Kidney (tissue), 22 donors: ENCODE measurements around the gene PITX1. TPM values are rescaled to one million over a fixed set of nuclear protein-coding genes. Genes with fewer than 3 reads are reported as not detected.
"Not testable (repeated sequence)": the region's sequence is repeated elsewhere in the genome, so short reads cannot be mapped to it uniquely, and the experiment has no call there.

ENCODE experiments used
- DNase-seq, 5 donors: peaks; one replicate each; pipeline ENCODE4 v3.0.0-alpha.2; 2013 to 2020
- FAIRE-seq: peaks from 2 replicates; lab custom pipeline; 2012; peaks lifted over from hg19 to GRCh38; lab: Jason Lieb, UNC
- H3K27ac ChIP-seq, 2 donors: one replicate each; pipeline ENCODE4 v1.7.0; 2013; ENCODE audit warnings: low read depth in 2 of 2, low read length in 2 of 2, inconsistent platforms in 1 of 2
- H3K27me3 ChIP-seq: one replicate; pipeline ENCODE4 v1.7.1; 2013; ENCODE audit warnings: low read length, inconsistent platforms; ENCODE audit not compliant: control insufficient read depth, insufficient read depth
- H3K36me3 ChIP-seq, 3 donors: one replicate each; pipeline versions ENCODE4 v1.7.0 to v1.7.1; 2013; ENCODE audit warnings: low read length in 3 of 3, control low read depth in 1 of 3, inconsistent platforms in 1 of 3; ENCODE audit not compliant: insufficient read depth in 3 of 3, control insufficient read depth in 2 of 3
- H3K4me1 ChIP-seq, 3 donors: one replicate each; pipeline versions ENCODE4 v1.7.0 to v1.7.1; 2013; ENCODE audit warnings: low read length in 3 of 3, inconsistent platforms in 1 of 3, low read depth in 1 of 3; ENCODE audit not compliant: control insufficient read depth in 2 of 3, insufficient read depth in 2 of 3
- H3K4me3 ChIP-seq, 3 donors: one replicate each; pipeline versions ENCODE4 v1.7.0 to v1.8.1; 2013; ENCODE audit warnings: low read length in 3 of 3, control low read depth in 1 of 3, inconsistent platforms in 1 of 3
- H3K9ac ChIP-seq, 3 donors: one replicate each; pipeline versions ENCODE4 v1.7.0 to v1.7.1; 2013; ENCODE audit warnings: low read length in 3 of 3, control low read depth in 1 of 3, inconsistent platforms in 1 of 3
- H3K9me3 ChIP-seq, 3 donors: one replicate each; pipeline versions ENCODE4 v1.7.0 to v1.7.1; 2013; ENCODE audit warnings: low read length in 3 of 3, control low read depth in 1 of 3, inconsistent platforms in 1 of 3; ENCODE audit not compliant: control insufficient read depth in 2 of 3, insufficient read depth in 1 of 3
- intact Hi-C: fragments of 100-400 bp; cut with DNase I; formaldehyde crosslinking; loops from one replicate; pipeline ENCODE4 v1.11.1; 2022
- long read RNA-seq, 10 donors: library from polyadenylated mRNA in 1 of 10; unstranded in 1 of 10; transcript quantifications; one replicate each; pipeline ENCODE4 v2.0.0 and lab custom pipeline, GENCODE V29; 2021 to 2026
- polyA plus RNA-seq: library from polyadenylated mRNA; stranded (reverse); fragments of 350-450 nt; fragmentation: Illumina TruSeq; extraction: RNeasy Lipid Tissue Mini Kit (QIAGEN cat#74804); gene quantifications from one replicate; pipeline ENCODE4 v1.2.3, GENCODE V29; 2014; ENCODE audit warnings: low read depth, low replicate concordance; ENCODE audit not compliant: insufficient read depth
- total RNA-seq: library from RNA; stranded (reverse); fragmentation: NEBNext Ultra II Directional; extraction: Animal tissue kit (Norgen Biotek cat#: 25700); gene quantifications from one replicate; pipeline ENCODE4 v1.2.1, GENCODE V29; 2021
- TF ChIP-seq, protein P1 (sequence below): IDR thresholded peaks from 3 replicates; pipeline ENCODE4 v1.5.1; 2012; ENCODE audit warnings: mild to moderate bottlenecking, moderate library complexity, borderline replicate concordance; ENCODE audit not compliant: insufficient read depth; ENCODE audit errors: extremely low read depth
- donor health status: control.
- donor health status: control.
- donor health status: control.
- donor health status: control.
- donor health status: control.
- donor health status: DM: yes; HTN: yes; CAD: no.
- donor health status: Normal renal cell carcinoma (clear cell type).

The PITX1 gene
- not detected for total RNA-seq
- not detected for polyA plus RNA-seq
- long read RNA-seq, donor 1: 0 reads
- long read RNA-seq, donor 2: 0 reads
- long read RNA-seq, donor 3: 0 reads
- long read RNA-seq, donor 4: 0 reads
- long read RNA-seq, donor 5: 0 reads
- long read RNA-seq, donor 6: 0 reads
- long read RNA-seq, donor 7, partial matches to known transcripts: 0 of 1 reads
- long read RNA-seq, donor 7, other reads (novel, unspliced or antisense): 0 of 1 reads
- long read RNA-seq, donor 8: 0 reads
- long read RNA-seq, donor 9: 0 reads
- long read RNA-seq, donor 10: 0 reads

GRCh38 chr5:135033901-135034235 lies at the start of gene PITX1:
TSS of gene PITX1 (minus strand) at chr5:135034228. CDS start at chr5:135033881, 347 bp downstream.
- Histone ChIP-seq H3K4me3 (peak within 1 kb of the TSS in 2 of 3 donors; percentile 50 to 61), H3K27me3 (peaks cover 80% of the 10 kb centered on the region), H3K36me3 (no peaks in the 10 kb centered on the region), H3K9me3 (peaks cover 0 to 7% (median 0%) of the 10 kb centered on the region in 3 donors), H3K27ac (no peak within 1 kb of the TSS), H3K4me1 (peaks cover 0 to 16% (median 15%) of the 10 kb centered on the region in 3 donors), H3K9ac (no peak within 1 kb of the TSS)
- TF ChIP-seq, protein P1, sequence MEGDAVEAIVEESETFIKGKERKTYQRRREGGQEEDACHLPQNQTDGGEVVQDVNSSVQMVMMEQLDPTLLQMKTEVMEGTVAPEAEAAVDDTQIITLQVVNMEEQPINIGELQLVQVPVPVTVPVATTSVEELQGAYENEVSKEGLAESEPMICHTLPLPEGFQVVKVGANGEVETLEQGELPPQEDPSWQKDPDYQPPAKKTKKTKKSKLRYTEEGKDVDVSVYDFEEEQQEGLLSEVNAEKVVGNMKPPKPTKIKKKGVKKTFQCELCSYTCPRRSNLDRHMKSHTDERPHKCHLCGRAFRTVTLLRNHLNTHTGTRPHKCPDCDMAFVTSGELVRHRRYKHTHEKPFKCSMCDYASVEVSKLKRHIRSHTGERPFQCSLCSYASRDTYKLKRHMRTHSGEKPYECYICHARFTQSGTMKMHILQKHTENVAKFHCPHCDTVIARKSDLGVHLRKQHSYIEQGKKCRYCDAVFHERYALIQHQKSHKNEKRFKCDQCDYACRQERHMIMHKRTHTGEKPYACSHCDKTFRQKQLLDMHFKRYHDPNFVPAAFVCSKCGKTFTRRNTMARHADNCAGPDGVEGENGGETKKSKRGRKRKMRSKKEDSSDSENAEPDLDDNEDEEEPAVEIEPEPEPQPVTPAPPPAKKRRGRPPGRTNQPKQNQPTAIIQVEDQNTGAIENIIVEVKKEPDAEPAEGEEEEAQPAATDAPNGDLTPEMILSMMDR: no peak
- intact Hi-C loops: no loop called here
- DNase-seq (no peak), FAIRE-seq (no peak)

DNA sequence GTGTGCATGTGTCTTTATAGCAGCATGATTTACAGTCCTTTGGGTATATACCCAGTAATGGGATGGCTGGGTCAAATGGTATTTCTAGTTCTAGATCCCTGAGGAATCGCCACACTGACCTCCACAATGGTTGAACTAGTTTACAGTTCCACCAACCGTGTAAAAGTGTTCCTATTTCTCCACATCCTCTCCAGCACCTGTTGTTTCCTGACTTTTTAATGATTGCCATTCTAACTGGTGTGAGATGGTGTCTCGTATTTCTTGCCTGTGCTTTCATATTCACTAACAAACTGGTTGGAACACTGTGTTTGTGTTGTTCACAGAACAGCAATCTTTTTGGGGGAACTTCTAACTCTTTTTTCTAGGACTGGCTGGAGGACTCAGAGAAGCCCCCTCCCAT lies 49.3 kb upstream of the PITX1 start:
- H3K36me3 ChIP-seq, H3K4me1 ChIP-seq, H3K9me3 ChIP-seq, DNase-seq, H3K27ac ChIP-seq, intact Hi-C loops, FAIRE-seq, H3K9ac ChIP-seq, H3K4me3 ChIP-seq, H3K27me3 ChIP-seq: not testable (repeated sequence)

GRCh38 chr5:135081240-135081639 lies 47.2 kb upstream of the PITX1 start:
- intact Hi-C loops: no loop called here

DNA sequence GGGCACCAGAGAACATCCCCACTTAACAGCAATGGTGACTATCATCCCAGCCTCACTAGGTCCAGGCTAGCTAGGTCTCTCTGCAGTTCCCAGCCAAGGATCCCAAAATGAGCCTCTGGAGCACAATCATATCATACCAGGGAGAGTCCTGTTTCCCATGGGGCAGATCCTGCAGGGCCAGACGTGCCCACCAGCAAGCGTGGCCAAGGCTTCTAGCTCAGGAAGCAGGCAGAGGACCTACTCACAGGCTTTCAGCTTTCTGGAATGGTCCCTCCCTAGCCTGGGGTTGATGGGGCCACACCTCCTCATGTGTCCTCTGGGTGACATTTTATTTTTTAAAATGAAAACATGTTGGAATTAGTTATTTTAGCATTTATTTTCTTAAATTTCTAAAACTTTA lies 45.7 kb upstream of the PITX1 start:
- peaks cover 0 to 8% (median 3%) of the 10 kb centered on the region in 3 donors for H3K9me3 ChIP-seq
- no peak overlapping the region for H3K9ac ChIP-seq
- H3K4me3 ChIP-seq: no peak overlapping the region
- intact Hi-C loops: no loop called here
- H3K27ac ChIP-seq: no peak overlapping the region
- TF ChIP-seq, protein P1: no peak
- DNase-seq (no peak), FAIRE-seq (no peak)
- H3K4me1 ChIP-seq: no peaks in the 10 kb centered on the region
- H3K36me3 ChIP-seq: no peaks in the 10 kb centered on the region
- H3K27me3 ChIP-seq: no peaks in the 10 kb centered on the region

More at GRCh38 chr5:135081240-135081639, 47.2 kb upstream of the PITX1 start:
- TF ChIP-seq, protein P1: no peak
- Histone ChIP-seq H3K27ac (no peak overlapping the region), H3K27me3 (no peaks in the 10 kb centered on the region), H3K9ac (no peak overlapping the region), H3K4me1 (no peaks in the 10 kb centered on the region), H3K4me3 (no peak overlapping the region), H3K9me3 (peaks cover 0 to 8% (median 3%) of the 10 kb centered on the region in 3 donors), H3K36me3 (no peaks in the 10 kb centered on the region)
- no peak for FAIRE-seq
- DNase-seq: no peak
